ENCODE results near the gene OTULIN.

OTULIN gene

DNA sequence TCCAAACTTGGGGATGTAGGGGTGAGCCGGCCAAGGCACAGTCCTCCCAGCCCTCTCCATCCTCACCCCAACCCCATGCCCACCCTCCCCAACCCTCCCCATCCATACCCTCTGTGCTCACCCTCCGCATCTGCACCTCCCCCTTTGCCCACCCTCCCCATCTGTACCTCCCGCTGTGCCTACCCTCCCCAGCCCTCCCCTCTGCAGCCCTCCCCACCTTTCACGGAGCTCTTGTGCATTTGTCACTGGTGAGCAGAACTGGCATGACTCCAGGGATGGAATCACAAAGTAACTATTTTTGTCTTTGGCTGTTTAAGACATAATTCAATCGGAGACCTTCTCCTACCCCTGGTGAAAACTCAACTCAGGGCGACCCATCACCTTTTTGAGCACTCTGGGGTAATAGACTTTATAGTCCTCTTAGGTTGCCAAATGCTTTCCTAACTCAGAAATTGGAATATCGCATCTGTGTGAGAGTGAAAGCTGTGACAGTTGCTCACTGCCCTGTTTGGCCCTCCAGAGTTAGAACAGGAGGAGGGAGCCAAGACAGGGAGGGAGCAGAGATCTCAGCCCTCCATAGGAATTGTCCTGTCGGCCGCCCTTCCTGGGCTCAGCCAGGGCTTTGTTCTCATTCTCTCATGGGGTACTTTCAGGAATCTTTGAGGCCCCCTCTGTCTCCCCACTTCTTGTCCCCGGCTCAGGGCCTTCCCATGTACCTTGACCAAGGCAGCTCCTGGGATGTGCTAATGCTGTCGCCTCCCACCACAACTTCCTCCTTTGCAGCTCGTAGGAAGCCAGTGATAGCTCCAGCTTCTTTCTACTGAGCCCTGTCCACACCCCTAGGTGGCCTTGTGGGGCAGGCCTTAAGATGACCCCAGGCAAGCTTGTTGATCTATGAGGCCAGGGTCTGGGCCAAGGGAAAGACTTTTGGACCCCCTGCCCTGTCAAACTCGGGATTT, 36.2 kb downstream of the OTULIN start:
- Histone ChIP-seq H3K27ac (replicated peaks) (no peak overlapping the region), H3K27me3 (ENCODE audit: insufficient read depth, poor library complexity, severe bottlenecking) (no peaks in the 10 kb centered on the region), H3K4me3 (replicated peaks; ENCODE audit: insufficient read depth, low read length) (no peak overlapping the region)
- no peak for TF ChIP-seq CTCF (IDR thresholded peaks at IDR 0.05; ENCODE audit: insufficient read depth, low read length)
- no peak for TF ChIP-seq GABPA (IDR thresholded peaks at IDR 0.05; ENCODE audit: low read depth)
- TF ChIP-seq, protein P1, sequence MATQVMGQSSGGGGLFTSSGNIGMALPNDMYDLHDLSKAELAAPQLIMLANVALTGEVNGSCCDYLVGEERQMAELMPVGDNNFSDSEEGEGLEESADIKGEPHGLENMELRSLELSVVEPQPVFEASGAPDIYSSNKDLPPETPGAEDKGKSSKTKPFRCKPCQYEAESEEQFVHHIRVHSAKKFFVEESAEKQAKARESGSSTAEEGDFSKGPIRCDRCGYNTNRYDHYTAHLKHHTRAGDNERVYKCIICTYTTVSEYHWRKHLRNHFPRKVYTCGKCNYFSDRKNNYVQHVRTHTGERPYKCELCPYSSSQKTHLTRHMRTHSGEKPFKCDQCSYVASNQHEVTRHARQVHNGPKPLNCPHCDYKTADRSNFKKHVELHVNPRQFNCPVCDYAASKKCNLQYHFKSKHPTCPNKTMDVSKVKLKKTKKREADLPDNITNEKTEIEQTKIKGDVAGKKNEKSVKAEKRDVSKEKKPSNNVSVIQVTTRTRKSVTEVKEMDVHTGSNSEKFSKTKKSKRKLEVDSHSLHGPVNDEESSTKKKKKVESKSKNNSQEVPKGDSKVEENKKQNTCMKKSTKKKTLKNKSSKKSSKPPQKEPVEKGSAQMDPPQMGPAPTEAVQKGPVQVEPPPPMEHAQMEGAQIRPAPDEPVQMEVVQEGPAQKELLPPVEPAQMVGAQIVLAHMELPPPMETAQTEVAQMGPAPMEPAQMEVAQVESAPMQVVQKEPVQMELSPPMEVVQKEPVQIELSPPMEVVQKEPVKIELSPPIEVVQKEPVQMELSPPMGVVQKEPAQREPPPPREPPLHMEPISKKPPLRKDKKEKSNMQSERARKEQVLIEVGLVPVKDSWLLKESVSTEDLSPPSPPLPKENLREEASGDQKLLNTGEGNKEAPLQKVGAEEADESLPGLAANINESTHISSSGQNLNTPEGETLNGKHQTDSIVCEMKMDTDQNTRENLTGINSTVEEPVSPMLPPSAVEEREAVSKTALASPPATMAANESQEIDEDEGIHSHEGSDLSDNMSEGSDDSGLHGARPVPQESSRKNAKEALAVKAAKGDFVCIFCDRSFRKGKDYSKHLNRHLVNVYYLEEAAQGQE (IDR thresholded peaks at IDR 0.05; ENCODE audit: insufficient replicate concordance, low read depth), result no peak
- no peak for TF ChIP-seq SPI1 (IDR thresholded peaks at IDR 0.05; ENCODE audit: borderline replicate concordance, low read depth)
- no peak for TF ChIP-seq POLR2AphosphoS5 (IDR thresholded peaks at IDR 0.05; ENCODE audit: low read depth)
- peak in 1 of 2 experiments; percentile 81 for DNase-seq (ENCODE audit: low read depth in 1 of 2, low spot score in 1 of 2)

- H3K4me3 ChIP-seq (replicated peaks; ENCODE audit: insufficient read depth, low read length), result no peak overlapping the region
- DNase-seq (ENCODE audit: low read depth in 1 of 2, low spot score in 1 of 2), result no peak
- H3K27me3 ChIP-seq (ENCODE audit: insufficient read depth, poor library complexity, severe bottlenecking), result no peaks in the 10 kb centered on the region
- TF ChIP-seq SPI1 (IDR thresholded peaks at IDR 0.05; ENCODE audit: borderline replicate concordance, low read depth), result no peak
- TF ChIP-seq CTCF (IDR thresholded peaks at IDR 0.05; ENCODE audit: insufficient read depth, low read length), result no peak
- TF ChIP-seq, protein P1 (IDR thresholded peaks at IDR 0.05; ENCODE audit: insufficient replicate concordance, low read depth), result no peak
- no peak for TF ChIP-seq POLR2AphosphoS5 (IDR thresholded peaks at IDR 0.05; ENCODE audit: low read depth)
- no peak for TF ChIP-seq GABPA (IDR thresholded peaks at IDR 0.05; ENCODE audit: low read depth)
- H3K27ac ChIP-seq (replicated peaks), result no peak overlapping the region
Measured at GRCh38 chr5:14701556-14701955, 37.0 kb downstream of the OTULIN start.

GRCh38 chr5:14702238-14702839, 37.8 kb downstream of the OTULIN start:
- Histone ChIP-seq H3K27ac (replicated peaks) (no peak overlapping the region), H3K4me3 (replicated peaks; ENCODE audit: insufficient read depth, low read length) (no peak overlapping the region), H3K27me3 (ENCODE audit: insufficient read depth, poor library complexity, severe bottlenecking) (no peaks in the 10 kb centered on the region)
- DNase-seq (ENCODE audit: low read depth in 1 of 2, low spot score in 1 of 2), result no peak
- TF ChIP-seq CTCF (IDR thresholded peaks at IDR 0.05; ENCODE audit: insufficient read depth, low read length) (no peak), POLR2AphosphoS5 (IDR thresholded peaks at IDR 0.05; ENCODE audit: low read depth) (no peak), GABPA (IDR thresholded peaks at IDR 0.05; ENCODE audit: low read depth) (no peak), SPI1 (IDR thresholded peaks at IDR 0.05; ENCODE audit: borderline replicate concordance, low read depth) (no peak)
- TF ChIP-seq, protein P1 (IDR thresholded peaks at IDR 0.05; ENCODE audit: insufficient replicate concordance, low read depth), result no peak

All from HL-60 (cell line).